Lower leg skin (tissue), 3 donors: Measurements from ENCODE around the gene CHN2.

Source experiments
- POLR2A ChIP-seq, 2 donors: fragments of 450-650 bp; IDR thresholded peaks; one replicate each; pipeline ENCODE4 v1.6.1; 2016 to 2017; ENCODE audit warnings: antibody characterized with exemption in 2 of 2, mild to moderate bottlenecking in 1 of 2, moderate library complexity in 1 of 2
- TF ChIP-seq, protein P1 (sequence below), 3 donors: fragments of 450-650 bp; IDR thresholded peaks; one replicate each; pipeline ENCODE4 v1.5.1; 2016; ENCODE audit warnings: antibody characterized with exemption in 3 of 3, mild to moderate bottlenecking in 3 of 3, moderate library complexity in 2 of 3

DNA sequence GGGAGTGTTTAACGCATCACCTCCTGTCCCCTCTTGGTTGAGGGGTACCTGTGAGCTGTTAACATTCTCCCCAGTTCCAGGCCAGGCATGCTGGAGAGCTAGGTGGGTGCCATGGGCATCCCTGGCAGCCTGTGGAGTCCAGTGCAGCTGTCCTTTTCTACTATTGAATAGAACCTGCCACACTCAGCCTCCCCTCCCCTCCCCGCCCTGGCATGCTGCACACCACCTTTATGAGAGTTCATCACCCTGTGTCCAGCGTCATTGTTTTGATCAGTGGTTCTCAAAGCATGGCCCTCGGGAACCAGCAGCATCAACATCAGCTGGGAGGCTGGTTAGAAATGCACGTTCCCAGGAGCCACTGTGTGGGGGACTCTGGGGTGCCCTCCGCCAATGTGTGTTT is 211.8 kb downstream of the CHN2 start:
- TF ChIP-seq, protein P1, sequence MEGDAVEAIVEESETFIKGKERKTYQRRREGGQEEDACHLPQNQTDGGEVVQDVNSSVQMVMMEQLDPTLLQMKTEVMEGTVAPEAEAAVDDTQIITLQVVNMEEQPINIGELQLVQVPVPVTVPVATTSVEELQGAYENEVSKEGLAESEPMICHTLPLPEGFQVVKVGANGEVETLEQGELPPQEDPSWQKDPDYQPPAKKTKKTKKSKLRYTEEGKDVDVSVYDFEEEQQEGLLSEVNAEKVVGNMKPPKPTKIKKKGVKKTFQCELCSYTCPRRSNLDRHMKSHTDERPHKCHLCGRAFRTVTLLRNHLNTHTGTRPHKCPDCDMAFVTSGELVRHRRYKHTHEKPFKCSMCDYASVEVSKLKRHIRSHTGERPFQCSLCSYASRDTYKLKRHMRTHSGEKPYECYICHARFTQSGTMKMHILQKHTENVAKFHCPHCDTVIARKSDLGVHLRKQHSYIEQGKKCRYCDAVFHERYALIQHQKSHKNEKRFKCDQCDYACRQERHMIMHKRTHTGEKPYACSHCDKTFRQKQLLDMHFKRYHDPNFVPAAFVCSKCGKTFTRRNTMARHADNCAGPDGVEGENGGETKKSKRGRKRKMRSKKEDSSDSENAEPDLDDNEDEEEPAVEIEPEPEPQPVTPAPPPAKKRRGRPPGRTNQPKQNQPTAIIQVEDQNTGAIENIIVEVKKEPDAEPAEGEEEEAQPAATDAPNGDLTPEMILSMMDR (IDR thresholded peaks at IDR 0.05): no peak
- TF ChIP-seq POLR2A (IDR thresholded peaks at IDR 0.05): no peak
